Left lung (tissue), 10 donors: ENCODE measurements around the gene MOB3B. TPM values are rescaled to one million over a fixed set of nuclear protein-coding genes. Genes with fewer than 3 reads are reported as not detected.

Source experiments
- ATAC-seq: fragments of 200-7000 bp; cut with Tn5 transposase; one replicate; pipeline ENCODE4 v1.9.1; 2020; ENCODE audit warnings: moderate library complexity
- DNase-seq, 4 donors: peaks; one replicate each; pipeline ENCODE4 v3.0.0-alpha.2; 2013 to 2020
- H3K27ac ChIP-seq, 2 donors: fragments of 200-600 bp; sonication (generic) in 1 of 2; one replicate each; pipeline versions ENCODE4 v1.5.0 to v1.8.0; 2020 to 2021
- H3K27me3 ChIP-seq, 2 donors: fragments of 200-600 bp; sonication (generic) in 1 of 2; one replicate each; pipeline versions ENCODE4 v1.5.0 to v1.8.0; 2020 to 2021
- H3K36me3 ChIP-seq, 2 donors: fragments of 200-600 bp; sonication (generic) in 1 of 2; one replicate each; pipeline versions ENCODE4 v1.5.0 to v1.8.0; 2020 to 2021
- H3K4me1 ChIP-seq, 2 donors: fragments of 200-600 bp; one replicate each; pipeline ENCODE4 v1.8.0; 2021
- H3K4me3 ChIP-seq, 2 donors: fragments of 200-600 bp; sonication (generic) in 1 of 2; one replicate each; pipeline versions ENCODE4 v1.5.0 to v1.8.0; 2020 to 2021; ENCODE audit warnings: mild to moderate bottlenecking in 1 of 2
- H3K9me3 ChIP-seq, 2 donors: fragments of 200-600 bp; sonication (generic) in 1 of 2; one replicate each; pipeline versions ENCODE4 v1.5.0 to v1.8.0; 2020 to 2021
- CTCF ChIP-seq, 2 donors: fragments of 200-600 bp; sonication (generic) in 1 of 2; IDR thresholded peaks; one replicate each; pipeline versions ENCODE4 v1.5.0 to v1.8.0; 2021; ENCODE audit warnings: antibody characterized with exemption in 2 of 2
- intact Hi-C, 2 donors: fragments of 100-400 bp; cut with DNase I; formaldehyde crosslinking; loops; one replicate each; pipeline versions ENCODE4 v1.11.2 to v1.14.2; 2022
- polyA plus RNA-seq, 6 donors: library from polyadenylated mRNA; unstranded; fragments of 120-200 nt; gene quantifications; one replicate each; pipeline ENCODE4 v1.2.1, GENCODE V29; 2013; ENCODE audit not compliant: insufficient read length in 6 of 6
- total RNA-seq, 2 donors: library from RNA; stranded (reverse); fragmentation: NEBNext Ultra II Directional; extraction: Animal tissue kit (Norgen Biotek cat#: 25700); gene quantifications; one replicate each; pipeline ENCODE4 v1.2.1, GENCODE V29; 2021
- donor health status: DM: no; HTN: yes; CAD: no.
- donor health status: DM: no; HTN: no; CAD: no.

Gene MOB3B
- total and polyA plus RNA-seq, 8 donors: 7.2 to 18.3 (median 15.8) TPM

GRCh38 chr9:27297050-27297449 is 232.6 kb downstream of the MOB3B start, which contains the start of gene EQTN:
Gene EQTN (minus strand): TSS chr9:27297150. CDS start chr9:27297055, 95 bp downstream.
- no peaks in the 10 kb centered on the region for H3K36me3 ChIP-seq
- no peak within 1 kb of the TSS for H3K4me3 ChIP-seq
- intact Hi-C loops: no loop called here
- H3K9me3 ChIP-seq: no peaks in the 10 kb centered on the region
- ATAC-seq: no peak
- no peak for TF ChIP-seq CTCF (IDR thresholded peaks at IDR 0.05)
- no peaks in the 10 kb centered on the region for H3K4me1 ChIP-seq
- no peak for DNase-seq
- H3K27me3 ChIP-seq: no peaks in the 10 kb centered on the region
- no peak within 1 kb of the TSS for H3K27ac ChIP-seq

- H3K9me3 ChIP-seq: no peaks in the 10 kb centered on the region
- H3K4me1 ChIP-seq: no peaks in the 10 kb centered on the region
- no peaks in the 10 kb centered on the region for H3K27me3 ChIP-seq
- H3K27ac ChIP-seq: no peak overlapping the region
- intact Hi-C loops: no loop called here
- no peak overlapping the region for H3K4me3 ChIP-seq
- TF ChIP-seq CTCF (IDR thresholded peaks at IDR 0.05): no peak
- DNase-seq (no peak), ATAC-seq (no peak)
- H3K36me3 ChIP-seq: no peaks in the 10 kb centered on the region
Observed at GRCh38 chr9:27293996-27294395, 235.6 kb downstream of the MOB3B start.

- H3K27ac ChIP-seq: no peak overlapping the region
- no peak for ATAC-seq
Observed at GRCh38 chr9:27292659-27293405, 236.8 kb downstream of the MOB3B start.

GRCh38 chr9:27291292-27291691 is 238.3 kb downstream of the MOB3B start:
- Histone ChIP-seq H3K27me3 (no peaks in the 10 kb centered on the region), H3K36me3 (no peaks in the 10 kb centered on the region), H3K4me1 (no peaks in the 10 kb centered on the region), H3K27ac (no peak overlapping the region), H3K9me3 (no peaks in the 10 kb centered on the region), H3K4me3 (no peak overlapping the region)
- intact Hi-C loops: no loop called here
- no peak for TF ChIP-seq CTCF (IDR thresholded peaks at IDR 0.05)
- DNase-seq (no peak), ATAC-seq (peak; percentile 61)

More at GRCh38 chr9:27292659-27293405, 236.8 kb downstream of the MOB3B start:
- Histone ChIP-seq H3K36me3 (no peaks in the 10 kb centered on the region), H3K4me1 (no peaks in the 10 kb centered on the region), H3K4me3 (no peak overlapping the region), H3K27me3 (no peaks in the 10 kb centered on the region), H3K9me3 (no peaks in the 10 kb centered on the region)
- TF ChIP-seq CTCF (IDR thresholded peaks at IDR 0.05): no peak
- intact Hi-C loops: no loop called here
- DNase-seq: no peak

GRCh38 chr9:27282269-27282668 is 247.3 kb downstream of the MOB3B start:
- no peak overlapping the region for H3K4me3 ChIP-seq
- no peak for ATAC-seq
- H3K36me3 ChIP-seq: no peaks in the 10 kb centered on the region
- DNase-seq: no peak
- H3K27me3 ChIP-seq: no peaks in the 10 kb centered on the region
- intact Hi-C loops: no loop called here
- no peak overlapping the region for H3K27ac ChIP-seq
- no peak for TF ChIP-seq CTCF (IDR thresholded peaks at IDR 0.05)
- no peaks in the 10 kb centered on the region for H3K4me1 ChIP-seq
- no peaks in the 10 kb centered on the region for H3K9me3 ChIP-seq
